Limb (tissue), 2 donors: Measurements from ENCODE around the gene NOL9.
"Not testable (repeated sequence)": the region's sequence is repeated elsewhere in the genome, so short reads cannot be mapped to it uniquely, and the experiment has no call there.

ENCODE experiments used
- DNase-seq, 2 donors: peaks; one replicate each; pipeline ENCODE4 v3.0.0-alpha.2; 2016; ENCODE audit errors: extremely low spot score in 2 of 2

Gene NOL9

DNA sequence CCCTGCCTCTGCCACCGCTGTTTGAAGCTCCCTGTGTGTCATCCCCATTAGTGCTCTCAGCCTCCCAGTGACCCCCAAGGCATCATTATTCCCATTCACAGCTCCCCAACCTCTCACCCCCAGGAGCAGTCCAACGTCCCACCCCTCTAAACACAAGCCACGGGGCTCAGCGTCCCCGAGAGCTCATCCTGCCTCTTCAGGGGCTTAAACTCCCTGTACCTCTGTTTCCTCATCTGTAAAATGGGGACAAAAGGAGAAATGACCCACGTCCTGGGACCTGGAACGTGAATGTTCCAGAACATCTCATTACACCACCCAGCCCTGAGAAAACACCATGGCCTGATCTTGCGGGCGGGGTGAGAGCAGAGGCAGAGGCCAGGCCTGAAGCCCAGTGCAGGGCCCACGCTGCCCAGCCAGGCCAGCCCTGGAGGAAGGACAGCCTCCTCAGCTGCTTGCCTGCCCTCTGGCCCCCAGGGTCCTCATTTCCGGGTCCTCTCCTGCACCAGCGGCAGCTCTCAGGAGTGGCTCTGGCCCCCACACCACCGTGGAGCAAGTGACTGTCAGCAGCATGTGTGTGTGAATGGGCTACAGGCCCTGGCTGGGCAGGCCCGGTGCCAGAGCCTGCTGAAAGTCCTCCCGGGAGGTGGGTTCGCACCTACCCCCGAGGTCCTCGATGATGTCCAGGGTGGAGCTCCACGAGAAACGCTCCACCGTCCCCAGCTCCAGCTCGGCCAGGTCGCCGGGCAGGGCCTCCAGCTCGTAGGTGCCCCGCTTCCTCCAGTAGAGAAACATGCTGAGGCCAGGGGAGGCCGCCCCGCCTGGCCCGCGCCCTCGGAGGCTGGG lies 48.7 kb downstream of the NOL9 start:
- DNase-seq, result peak in 1 of 2 donors; percentile 26

DNA sequence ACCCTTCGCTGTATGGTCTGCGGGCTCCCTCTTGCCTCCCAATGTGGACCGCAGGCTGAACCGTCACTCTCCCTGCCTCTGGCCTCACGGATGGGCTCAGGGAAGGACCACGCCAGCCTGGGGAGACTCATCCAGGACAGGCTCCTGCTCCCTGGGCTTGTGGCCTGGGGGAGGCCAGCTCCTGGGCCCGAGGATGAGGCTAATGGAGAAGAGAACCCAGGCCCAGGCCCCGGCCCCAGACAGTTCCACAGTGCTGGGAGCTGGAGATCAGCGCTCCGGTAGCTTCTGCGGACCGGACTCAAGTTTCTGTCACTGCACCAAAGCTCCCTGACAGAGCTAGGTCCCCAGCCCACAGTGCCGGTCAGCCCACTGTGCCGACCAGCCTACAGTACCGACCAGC lies 49.4 kb downstream of the NOL9 start:
- no peak for DNase-seq

DNA sequence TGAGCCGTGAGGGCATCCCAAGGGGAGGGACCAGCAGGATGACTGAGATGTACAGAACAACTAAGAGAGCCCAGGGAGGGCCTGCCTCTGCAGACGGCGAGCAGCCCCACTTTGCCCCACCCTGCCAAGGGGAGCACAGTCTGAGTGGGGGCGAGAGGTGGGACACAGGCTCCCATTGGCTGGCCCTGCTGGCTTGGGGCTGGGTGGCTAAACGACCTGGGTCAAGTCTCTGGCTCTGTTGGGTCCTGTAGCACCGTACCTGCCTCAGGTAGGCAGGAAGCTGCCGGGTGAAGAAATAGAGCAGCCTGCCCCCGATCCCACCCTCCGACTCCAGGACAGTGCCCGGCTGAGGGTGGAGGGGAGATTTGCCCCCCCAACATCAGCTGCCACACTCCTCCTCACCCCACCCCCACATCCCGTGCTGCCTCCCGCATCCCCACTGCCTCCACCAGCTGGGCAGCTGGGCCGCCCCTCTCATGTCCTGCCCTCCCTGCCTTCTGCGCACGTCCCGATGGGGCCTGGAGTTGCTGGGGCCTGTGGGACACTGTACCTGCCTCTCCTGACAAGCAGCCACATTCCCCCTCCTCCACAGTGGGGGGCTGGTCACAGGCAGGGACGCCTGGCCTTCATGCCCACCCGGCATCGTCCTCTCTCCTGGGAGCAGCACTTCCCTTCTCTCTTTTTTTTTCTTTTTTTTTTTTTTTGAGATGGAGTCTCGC lies 50.3 kb downstream of the NOL9 start:
- DNase-seq, result no peak

DNA sequence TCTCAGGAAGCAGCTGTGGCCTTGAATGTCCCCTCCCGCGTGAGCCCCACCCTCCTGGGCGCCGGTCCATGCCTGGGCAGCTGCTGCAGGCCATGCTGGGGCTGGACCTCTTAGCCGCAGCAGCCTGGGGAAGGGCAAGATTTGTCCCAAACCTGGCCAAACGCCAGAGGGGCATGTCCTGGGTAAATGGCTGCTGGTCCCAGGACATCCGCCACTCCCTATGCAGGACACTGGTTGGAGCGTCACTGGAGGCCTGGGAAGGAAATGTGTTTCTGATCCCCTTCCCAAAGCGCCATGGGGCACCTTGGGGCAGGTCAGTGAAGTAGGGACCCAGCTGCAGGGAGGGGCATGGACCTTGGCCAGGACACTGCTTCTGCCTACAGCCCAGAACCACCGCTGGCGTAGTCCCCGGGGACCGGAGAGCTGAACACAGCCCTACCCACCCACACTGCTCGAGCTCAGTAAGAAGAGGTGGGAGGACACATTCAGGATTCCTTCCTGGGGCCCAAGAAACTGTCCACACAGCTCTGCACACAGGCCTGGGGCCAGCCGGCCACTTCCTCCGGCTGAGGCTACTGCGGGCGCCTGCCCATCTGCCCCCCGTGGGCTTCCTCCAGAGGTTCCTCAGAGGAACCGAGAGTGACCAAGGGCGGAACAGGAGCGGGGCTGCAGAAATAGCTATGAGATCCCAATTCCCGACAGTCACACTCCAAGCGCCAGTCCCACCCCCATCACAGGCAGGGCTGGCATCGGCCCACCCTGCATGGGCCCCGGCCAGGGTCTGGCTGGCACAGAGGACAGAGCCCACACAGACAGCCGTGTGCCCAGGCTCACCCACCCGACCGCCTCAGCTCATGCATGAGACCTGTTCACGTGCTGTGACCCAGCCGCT lies 52.1 kb downstream of the NOL9 start:
- no peak for DNase-seq

DNA sequence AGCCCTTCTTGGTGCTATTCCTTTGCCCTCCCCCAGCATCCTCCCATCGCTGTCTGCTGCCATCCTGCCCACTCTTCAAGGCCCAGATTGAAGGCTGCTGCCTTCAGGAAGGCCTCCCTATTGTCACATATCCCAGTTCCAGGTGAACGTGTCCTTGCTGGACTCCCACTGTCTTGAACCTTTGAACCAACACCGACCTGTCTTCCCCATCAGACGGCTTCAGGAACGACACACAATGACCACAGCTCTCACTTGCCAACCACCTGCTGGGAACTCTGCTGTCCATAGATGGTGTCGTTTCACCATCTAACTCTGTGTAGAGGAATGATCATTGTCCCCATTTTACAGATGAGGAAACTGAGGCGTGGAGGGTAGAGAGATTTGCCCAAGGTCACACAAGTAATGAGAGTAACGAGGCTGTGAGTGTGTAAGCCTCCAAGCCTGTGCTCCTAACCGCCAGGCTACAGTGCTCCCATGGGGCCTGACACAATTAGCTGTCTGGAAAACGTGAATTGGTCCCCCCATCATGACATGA lies 53.0 kb downstream of the NOL9 start:
- DNase-seq, result no peak

DNA sequence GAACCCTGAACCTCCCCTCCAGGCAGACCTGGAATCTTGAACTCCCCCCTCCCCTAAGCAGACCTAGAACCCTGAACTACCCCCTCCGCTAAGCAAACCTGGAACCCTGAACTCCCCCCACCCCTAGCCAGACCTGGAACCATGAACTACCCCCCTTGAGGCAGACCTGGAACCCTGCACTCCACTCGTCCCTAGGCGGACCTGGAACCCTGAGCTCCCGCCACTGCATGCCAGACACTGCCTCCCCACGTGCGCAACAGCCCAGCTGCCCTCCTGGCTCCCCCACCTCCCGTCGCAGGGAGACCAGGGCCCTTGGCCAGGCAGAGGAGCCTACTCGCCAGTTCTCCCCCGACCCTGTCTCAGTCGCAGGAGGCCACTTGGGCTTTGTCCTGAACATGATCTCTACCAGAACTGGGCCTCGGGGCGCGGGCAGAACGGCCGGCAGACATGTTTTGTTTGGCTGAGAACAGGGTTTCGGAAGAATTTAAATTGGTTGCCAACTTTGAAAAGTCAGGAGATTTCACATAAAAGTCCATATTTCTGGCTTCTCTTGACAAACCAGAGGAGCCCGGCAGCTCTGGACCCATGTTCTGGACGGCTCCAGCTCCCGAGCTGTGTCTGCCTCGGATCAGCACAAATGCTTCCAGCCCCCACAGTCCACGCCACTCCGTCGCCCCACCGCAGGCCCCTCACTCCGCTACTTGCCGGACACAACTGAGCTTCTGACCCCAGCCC lies 53.6 kb downstream of the NOL9 start:
- no peak for DNase-seq

DNA sequence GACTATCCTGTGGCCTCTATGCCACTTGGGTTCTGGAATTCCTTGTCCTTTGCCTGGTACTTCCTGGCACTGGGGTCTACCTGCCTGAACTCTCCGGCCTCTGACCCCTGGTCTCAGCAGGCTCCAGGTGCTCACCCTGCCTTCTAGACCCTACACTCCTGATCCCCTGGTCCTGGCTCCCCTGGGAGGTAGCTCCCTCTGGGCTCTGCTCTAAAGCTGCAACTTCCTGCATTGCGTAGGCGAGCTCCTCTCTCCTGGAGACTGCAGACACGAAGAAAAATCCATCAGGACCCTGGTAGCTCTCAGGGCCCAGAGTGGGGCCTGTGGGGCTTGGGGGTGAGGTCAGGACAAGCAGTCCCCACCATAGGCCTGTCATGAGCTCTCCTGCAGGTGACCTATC lies 55.0 kb downstream of the NOL9 start:
- no peak for DNase-seq

DNA sequence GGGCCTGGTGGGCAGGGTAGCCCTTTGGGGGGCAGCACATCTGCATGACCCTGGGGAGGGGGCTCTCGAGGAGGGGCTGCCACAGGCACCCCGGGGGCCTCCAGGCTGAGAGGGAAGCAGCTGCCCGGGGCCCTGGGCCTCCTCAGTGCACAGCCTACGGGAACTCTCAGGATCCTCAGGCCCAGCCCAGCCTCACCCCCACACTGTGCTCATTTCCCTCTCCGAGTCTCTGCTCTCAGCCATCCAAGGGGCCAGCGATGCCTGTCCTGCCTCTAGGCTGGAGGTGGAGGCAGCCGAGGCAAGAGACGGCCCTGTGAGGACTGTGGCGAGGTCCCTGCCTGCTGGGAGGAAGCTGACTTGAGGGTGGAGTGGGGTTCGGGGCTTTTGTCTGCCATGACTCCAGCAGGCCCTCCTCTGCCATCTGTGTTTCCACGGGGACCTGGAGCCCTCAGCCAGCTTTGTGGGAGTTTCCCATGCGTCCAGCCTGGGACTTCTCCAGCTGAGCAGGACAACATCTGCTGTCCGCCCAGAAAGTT lies 55.7 kb downstream of the NOL9 start:
- DNase-seq, result peak in 1 of 2 donors; percentile 33

DNA sequence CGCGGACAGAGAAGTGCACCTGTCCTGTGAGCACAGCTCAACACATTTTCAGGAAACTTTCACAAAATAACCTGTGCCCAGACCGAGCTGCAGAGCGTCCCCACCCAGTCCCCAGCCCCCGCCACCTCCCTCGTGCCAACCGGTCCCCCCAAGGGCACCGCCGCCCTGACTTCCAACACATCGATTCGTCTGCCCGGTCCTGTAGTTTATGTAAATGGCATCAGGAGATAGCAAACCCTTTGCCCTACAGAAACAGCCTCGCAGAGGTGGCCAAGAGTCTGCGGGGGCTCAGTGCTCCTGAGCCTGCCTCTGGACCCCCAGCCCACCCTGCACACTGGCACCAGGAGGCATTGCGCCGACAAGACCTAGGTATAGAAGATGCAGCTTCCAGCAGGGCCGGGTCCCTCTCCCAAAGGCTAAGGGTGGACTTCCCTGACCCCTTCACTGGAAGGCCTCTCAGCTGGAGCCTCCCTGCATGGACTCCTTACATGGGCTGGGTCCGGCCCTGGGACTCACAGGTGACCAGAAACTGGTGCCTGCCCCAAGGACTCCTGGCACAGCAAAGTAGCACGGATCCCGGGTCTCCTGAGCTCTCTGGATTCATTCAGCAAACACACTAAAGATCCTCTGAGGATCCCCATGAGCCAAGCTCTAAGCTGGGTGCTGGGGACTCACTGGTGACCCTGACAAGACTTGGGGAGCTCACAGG lies 56.3 kb downstream of the NOL9 start:
- no peak for DNase-seq

DNA sequence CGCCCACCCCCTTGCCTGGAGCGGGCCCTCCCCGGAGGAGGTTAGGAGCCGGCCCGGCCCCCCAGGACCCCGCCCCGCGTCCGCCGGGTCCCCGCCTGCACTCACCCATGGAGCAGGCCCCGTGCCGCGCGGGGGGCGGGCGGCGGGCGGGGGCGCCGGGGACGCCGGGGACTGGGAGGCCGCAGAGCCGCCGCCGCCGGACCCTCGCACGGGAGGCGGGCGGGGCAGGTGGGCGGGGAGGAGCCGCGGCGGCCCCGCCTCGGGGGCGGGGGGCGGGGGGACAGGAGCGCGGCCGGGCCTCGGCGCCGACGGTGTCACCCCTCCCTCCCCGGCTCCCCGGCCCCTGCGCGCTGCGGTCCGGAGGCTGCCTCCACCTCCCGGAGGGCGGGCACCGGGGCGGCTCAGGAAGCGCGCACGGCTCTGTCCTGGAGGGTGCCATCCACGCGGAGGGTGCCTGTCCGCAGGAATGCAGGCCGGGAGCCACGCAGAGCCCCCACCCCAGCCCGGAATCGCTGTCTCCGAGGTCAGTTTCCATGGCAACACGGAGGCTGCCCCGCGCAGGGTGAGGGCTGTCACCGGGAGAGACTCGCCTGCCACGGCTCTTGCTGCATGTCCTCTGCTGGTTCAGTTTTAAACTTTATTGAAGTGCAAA lies 57.0 kb downstream of the NOL9 start:
- peak in 1 of 2 donors; percentile 74 for DNase-seq

DNA sequence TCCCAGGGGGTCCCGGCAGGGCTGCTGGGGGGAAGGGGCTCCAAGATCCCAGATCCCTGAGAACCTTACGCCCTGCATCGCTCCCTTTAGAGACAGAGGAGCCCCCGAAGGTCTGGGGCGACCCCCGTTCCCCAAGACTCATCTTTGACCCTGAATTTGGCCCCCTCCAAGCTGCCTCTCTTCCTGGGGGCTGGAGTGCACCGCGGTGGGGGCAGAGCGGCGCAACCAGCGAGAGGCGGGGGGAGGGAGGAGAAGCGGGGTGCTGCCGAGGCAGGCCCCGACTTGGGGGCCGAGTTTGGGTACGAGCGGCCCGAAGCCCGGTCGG lies 57.5 kb downstream of the NOL9 start:
- no peak for DNase-seq

DNA sequence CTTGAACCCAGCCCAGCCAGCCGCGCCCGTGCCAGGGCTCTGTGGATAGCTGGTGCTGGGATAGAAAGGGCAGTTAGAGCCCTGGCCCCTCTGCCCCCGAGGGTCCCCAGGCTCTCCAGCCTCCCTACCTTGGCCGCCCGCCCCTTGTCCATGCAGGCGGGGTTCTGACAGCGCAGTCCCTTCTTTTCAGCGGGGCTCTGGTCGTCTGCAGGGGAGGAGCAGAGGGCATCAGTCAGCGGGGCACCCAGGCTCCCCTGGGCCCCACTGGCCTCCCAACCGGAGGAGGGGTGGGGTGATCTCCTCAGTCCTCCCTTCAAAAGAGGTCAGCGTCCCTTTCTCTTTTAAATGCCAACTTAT lies 58.0 kb downstream of the NOL9 start:
- no peak for DNase-seq

DNA sequence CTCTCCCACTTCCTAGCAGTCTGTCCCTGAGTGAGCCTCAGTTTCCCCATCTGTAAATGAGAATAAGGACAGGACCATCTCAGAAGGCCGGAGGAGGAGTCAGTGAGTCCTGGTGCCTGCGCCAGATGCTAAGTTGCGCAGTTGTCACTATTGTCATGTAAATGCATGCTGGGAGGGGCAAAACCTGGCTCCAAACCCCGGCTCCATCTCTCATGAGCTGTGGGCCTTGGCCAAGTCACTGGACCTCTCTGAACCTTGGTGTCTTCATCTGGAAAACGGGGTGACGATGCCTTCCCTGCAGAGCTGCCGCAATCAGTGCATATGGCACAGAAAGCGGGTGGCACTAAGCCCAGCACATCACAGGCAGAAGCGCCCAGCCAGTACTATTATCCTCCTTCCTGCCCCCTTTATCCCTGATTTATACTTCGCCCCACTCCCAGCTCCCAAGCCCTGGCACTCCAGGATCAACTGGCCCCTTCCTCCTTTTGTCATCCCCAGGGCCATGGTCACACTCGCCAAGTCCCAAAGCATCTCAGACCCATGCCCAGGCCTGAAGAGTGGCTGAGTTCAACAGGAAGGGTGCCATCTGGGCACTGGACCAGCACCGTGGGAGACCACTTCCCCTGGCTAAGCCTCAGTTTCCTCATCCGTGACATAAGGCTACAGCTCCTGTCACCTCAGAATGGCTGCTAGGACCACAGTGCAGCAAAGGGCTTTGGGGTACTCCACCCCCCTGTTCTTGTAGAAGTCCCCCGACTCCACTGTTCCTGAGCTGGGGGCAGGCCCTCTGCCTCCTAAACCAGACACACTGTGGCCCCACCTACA lies 58.6 kb downstream of the NOL9 start:
- DNase-seq, result no peak

DNA sequence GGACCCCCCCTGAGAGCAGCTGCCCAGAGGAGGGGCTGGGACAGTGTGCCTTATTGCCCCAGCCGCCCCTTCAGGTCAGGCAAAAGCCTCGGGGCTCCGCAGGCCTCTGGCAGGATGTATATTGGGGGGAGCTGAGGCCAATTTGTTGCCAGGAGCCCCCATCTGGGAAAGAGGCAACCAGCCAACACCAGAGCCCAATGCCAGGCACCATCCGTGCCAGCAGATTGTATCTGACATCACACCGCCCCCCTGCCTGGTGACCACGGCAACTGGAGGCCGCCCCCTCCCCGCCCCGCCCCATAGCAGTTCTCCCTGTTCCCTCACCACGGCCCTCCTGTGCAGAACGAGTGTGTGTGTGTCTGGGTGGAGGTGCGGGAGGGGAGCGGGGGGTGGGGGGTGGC lies 59.3 kb downstream of the NOL9 start:
- DNase-seq, result no peak

DNA sequence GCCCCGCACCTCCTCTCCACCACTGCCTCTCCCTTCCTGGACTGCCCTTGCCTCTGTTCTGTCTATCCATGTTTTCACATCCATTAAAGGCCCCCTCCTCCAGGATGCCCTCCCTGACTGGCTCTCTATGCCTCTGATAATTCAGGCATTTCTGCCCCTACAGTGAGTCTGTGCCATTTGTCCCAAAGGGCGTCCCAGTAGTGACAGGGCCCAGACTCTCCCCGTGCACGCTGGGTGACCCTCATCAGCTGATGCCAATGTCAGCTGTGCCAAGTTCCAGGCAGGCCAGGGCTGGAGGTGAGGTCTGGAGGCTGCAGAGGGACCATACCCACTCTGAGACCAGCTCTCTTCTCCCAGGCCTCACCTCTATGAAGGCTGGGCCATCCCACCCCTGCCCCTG lies 59.7 kb downstream of the NOL9 start:
- no peak for DNase-seq

DNA sequence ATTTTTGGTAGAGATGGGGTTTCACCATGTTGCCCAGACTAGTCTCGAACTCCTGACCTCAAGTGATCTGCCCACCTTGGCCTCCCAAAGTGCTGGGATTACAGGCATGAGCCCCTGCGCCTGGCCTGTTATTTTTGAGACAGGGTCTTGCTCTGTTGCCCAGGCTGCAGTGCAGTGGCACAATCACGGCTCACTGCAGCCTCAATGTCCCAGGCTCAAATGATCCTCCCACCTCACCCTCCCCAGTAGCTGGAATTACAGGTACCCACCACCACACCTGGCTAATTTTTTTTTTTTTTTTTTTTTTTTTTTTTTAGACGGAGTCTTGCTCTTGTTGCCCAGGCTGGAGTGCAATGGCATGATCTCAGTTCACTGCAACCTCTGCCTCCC lies 60.5 kb downstream of the NOL9 start:
- not testable (repeated sequence) for DNase-seq

DNA sequence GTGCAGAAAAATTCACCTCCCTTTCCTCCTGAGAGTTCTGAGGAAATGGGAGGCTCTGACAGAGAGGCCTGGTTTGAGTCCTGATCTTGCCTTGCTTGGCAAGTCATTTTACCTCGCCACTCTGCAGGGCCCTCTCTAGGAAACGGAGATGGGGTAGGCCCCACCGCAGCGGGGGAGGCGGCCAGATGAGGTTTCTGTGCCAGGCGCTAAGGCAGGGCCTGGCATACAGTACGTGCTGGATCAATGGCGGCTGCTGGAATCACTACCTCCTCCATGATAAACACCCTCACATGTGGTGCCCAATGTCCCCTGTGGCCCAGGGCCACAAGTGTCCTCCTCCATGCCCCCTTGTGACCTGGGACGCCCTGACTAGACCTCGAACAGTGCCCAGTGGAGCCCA lies 62.3 kb downstream of the NOL9 start:
- no peak for DNase-seq

DNA sequence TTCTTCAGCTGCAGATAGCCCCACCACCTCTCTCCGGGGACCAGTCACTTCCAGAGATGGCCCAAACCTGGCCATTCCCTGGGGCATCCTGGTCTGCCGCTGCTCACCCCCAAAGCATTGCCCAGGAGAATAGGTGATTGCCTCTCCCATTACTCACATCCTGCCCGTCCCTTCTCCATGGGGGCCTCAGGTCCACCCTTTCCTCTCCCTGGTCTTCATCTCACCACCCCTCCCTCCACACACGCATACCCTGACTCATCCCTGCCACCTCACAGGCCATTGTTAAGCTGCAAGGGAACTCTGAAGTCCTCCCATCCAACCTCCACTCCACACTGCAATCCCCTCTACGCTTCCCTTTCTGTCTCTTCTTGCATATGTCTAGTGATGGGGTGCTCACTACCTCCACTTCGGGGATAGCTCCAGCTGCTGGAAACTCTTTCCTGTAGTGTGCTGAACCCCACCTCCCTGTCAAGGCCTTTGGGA lies 62.8 kb downstream of the NOL9 start, which contains the start of gene PLEKHG5:
Gene PLEKHG5 (minus strand): TSS at position 188 of the 483 bp plus-strand sequence. CDS start 14,096 bp downstream, outside the sequence.
- DNase-seq, result no peak

DNA sequence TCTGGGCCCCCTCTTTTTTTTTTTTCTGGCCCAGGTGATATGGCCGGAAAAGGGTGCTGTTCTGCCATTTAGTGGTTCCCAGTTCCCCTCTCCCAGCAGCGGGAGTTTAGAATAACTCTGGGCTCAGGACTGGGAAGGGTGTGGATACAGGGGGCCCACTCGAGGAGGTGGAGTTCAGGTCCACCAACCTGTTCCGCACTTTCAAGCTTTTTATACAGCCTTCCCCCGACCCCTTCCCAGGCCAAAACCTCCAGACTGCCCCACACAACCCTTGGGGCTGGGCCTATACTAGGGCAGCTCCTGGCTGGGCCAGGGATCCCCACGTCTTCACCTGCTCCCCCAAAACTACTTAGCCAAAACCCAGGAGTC lies 63.2 kb downstream of the NOL9 start:
- DNase-seq, result no peak
